K562 (cell line): Measurements from ENCODE around the gene TDRD12. TPM values are rescaled to one million over a fixed set of nuclear protein-coding genes. Genes with fewer than 3 reads are reported as not detected.

Experiments
- ATAC-seq: fragments of 200-7000 bp; cut with Tn5 transposase; 3 replicates; pipeline ENCODE4 v1.9.1; 2020; ENCODE audit warnings: moderate library complexity
- BruUV-seq: library from RNA; stranded (reverse); fragments of 400-500 nt; replicated peaks from 2 replicates; lab custom pipeline; 2021; lab: Mats Ljungman, UMichigan
- CTCF ChIA-PET: fragments of 300-600 bp; formaldehyde crosslinking; extraction: SDS; loops from one replicate; lab custom pipeline; 2021; ENCODE audit warnings: low intra/inter-chr PET ratio; lab: Yijun Ruan, JAX
- POLR2A ChIA-PET: fragments of 300-600, 350-650 bp; sonication (Branson Sonifier 250); formaldehyde crosslinking; extraction: SDS; loops from one replicate; lab custom pipeline; 2021; ENCODE audit warnings: antibody characterized with exemption, inconsistent platforms; lab: Yijun Ruan, JAX
- DNase-seq, 4 experiments: peaks; one replicate each; pipeline versions ENCODE4 v3.0.0 to v3.0.0-alpha.2; 2011 to 2018; ENCODE audit warnings: low spot score in 3 of 4, mixed read lengths in 3 of 4; ENCODE audit errors: extremely low read depth in 1 of 4
- FAIRE-seq: peaks from 2 replicates; lab custom pipeline; 2011; peaks lifted over from hg19 to GRCh38; lab: Jason Lieb, UNC
- H2AFZ ChIP-seq: 2 replicates; pipeline ENCODE4 v1.6.0; 2011; ENCODE audit warnings: low read depth, low read length, control low read depth, inconsistent platforms
- H3K27ac ChIP-seq: fragments of 200-600 bp; 3 replicates; pipeline ENCODE4 v1.8.0; 2011; ENCODE audit warnings: low read depth, mild to moderate bottlenecking, control low read depth, inconsistent platforms, low read length, moderate library complexity, mixed read lengths; ENCODE audit errors: extremely low read depth
- H3K27me3 ChIP-seq, 2 experiments: fragments of 300-600 bp in 1 of 2; 2 replicates in 1 of 2; 3 replicates in 1 of 2; pipeline versions ENCODE4 v1.6.0 to v1.8.0; 2011; ENCODE audit warnings: inconsistent platforms in 2 of 2, low read length in 2 of 2, mild to moderate bottlenecking in 1 of 2, mixed read lengths in 1 of 2, moderate library complexity in 1 of 2; ENCODE audit not compliant: control insufficient read depth in 2 of 2, insufficient read depth in 2 of 2
- H3K36me3 ChIP-seq: fragments of 300-600 bp; 3 replicates; pipeline ENCODE4 v1.8.0; 2011; ENCODE audit warnings: mild to moderate bottlenecking, low read length, inconsistent platforms; ENCODE audit not compliant: control insufficient read depth, insufficient read depth
- H3K4me1 ChIP-seq, 2 experiments: fragments of 200-600 bp in 1 of 2; replicated peaks in 1 of 2; 2 replicates in 1 of 2; 3 replicates in 1 of 2; pipeline versions ENCODE4 v1.5.1 to v1.8.0; 2011; ENCODE audit warnings: inconsistent platforms in 2 of 2, low read length in 2 of 2, mild to moderate bottlenecking in 1 of 2, mixed read lengths in 1 of 2, moderate library complexity in 1 of 2; ENCODE audit not compliant: control insufficient read depth in 2 of 2, insufficient read depth in 2 of 2
- H3K4me2 ChIP-seq: 2 replicates; pipeline ENCODE4 v1.6.1; 2011; ENCODE audit warnings: low read length, control low read depth, inconsistent platforms, mixed read lengths; ENCODE audit not compliant: insufficient read depth
- H3K4me3 ChIP-seq: fragments of 200-600 bp; sonication (generic), shearing (Covaris generic); 2 replicates; pipeline ENCODE4 v1.5.1; 2016; ENCODE audit warnings: control low read depth, inconsistent platforms
- H3K79me2 ChIP-seq: fragments of 200-600 bp; 3 replicates; pipeline ENCODE4 v1.8.0; 2011; ENCODE audit warnings: low read length, inconsistent platforms; ENCODE audit not compliant: control insufficient read depth, insufficient read depth
- H3K9ac ChIP-seq, 2 experiments: 2 replicates each; pipeline versions ENCODE4 v1.6.0 to v1.6.1; 2011; ENCODE audit warnings: low read depth in 2 of 2, low read length in 2 of 2, control low read depth in 1 of 2, inconsistent platforms in 1 of 2, mild to moderate bottlenecking in 1 of 2, mixed read lengths in 1 of 2; ENCODE audit not compliant: insufficient read depth in 1 of 2
- H3K9me1 ChIP-seq: one replicate; pipeline ENCODE4 v1.6.0; 2011; ENCODE audit warnings: inconsistent platforms, mild to moderate bottlenecking, low read length, moderate library complexity; ENCODE audit not compliant: control insufficient read depth, insufficient read depth
- H3K9me3 ChIP-seq: replicated peaks from 2 replicates; pipeline ENCODE4 v1.5.1; 2011; ENCODE audit warnings: low read depth, low read length, inconsistent platforms; ENCODE audit not compliant: control insufficient read depth, insufficient read depth
- H4K20me1 ChIP-seq: replicated peaks from 2 replicates; pipeline ENCODE4 v1.6.1; 2011; ENCODE audit warnings: low read length, inconsistent platforms, mixed read lengths; ENCODE audit not compliant: control insufficient read depth, insufficient read depth
- FOXA3 ChIP-seq, 2 experiments: fragments of 450-650 bp in 1 of 2; sonication (generic) in 1 of 2; formaldehyde crosslinking; IDR thresholded peaks in 1 of 2; conservative IDR thresholded peaks in 1 of 2; 2 replicates each; pipeline versions ENCODE4 v1.4.0 to v1.8.0; 2020 to 2022; ENCODE audit warnings: mild to moderate bottlenecking in 2 of 2, missing genetic modification reagents in 1 of 2
- HDAC8 ChIP-seq: fragments of 450-650 bp; IDR thresholded peaks from 2 replicates; pipeline ENCODE4 v1.6.1; 2016; ENCODE audit warnings: mild to moderate bottlenecking, missing genetic modification characterization, moderate library complexity, missing compliant biosample characterization
- KLF1 ChIP-seq: fragments of 450-650 bp; IDR thresholded peaks from 2 replicates; pipeline ENCODE4 v1.6.1; 2016; ENCODE audit warnings: missing genetic modification characterization, missing compliant biosample characterization
- L3MBTL2 ChIP-seq: fragments of 450-650 bp; IDR thresholded peaks from 2 replicates; pipeline ENCODE4 v1.6.1; 2016; ENCODE audit warnings: mild to moderate bottlenecking, moderate library complexity
- SMAD4 ChIP-seq: fragments of 250-450 bp; sonication (Bioruptor Pico); conservative IDR thresholded peaks from 2 replicates; pipeline ENCODE4 v1.8.0; 2021; ENCODE audit warnings: inconsistent platforms, mild to moderate bottlenecking, moderate library complexity
- SOX6 ChIP-seq: fragments of 450-650 bp; IDR thresholded peaks from 2 replicates; pipeline ENCODE4 v1.6.1; 2014; ENCODE audit warnings: mild to moderate bottlenecking
- SUPT5H ChIP-seq: fragments of 450-650 bp; IDR thresholded peaks from 2 replicates; pipeline ENCODE4 v1.6.1; 2016
- TCFL5 ChIP-seq: fragments of 250-450 bp; sonication (Bioruptor Pico); conservative IDR thresholded peaks from 2 replicates; pipeline ENCODE4 v1.6.1; 2021; ENCODE audit warnings: mild to moderate bottlenecking, moderate library complexity, matching md5 sums
- ZNF24 ChIP-seq: fragments of 450-650 bp; IDR thresholded peaks from 2 replicates; pipeline ENCODE4 v1.6.1; 2016
- WGBS: fragments of 100-300 bp; shearing (Covaris generic); methylation state at CpG from one replicate; pipeline ENCODE4 v1.1.6; 2016; ENCODE audit warnings: low coverage, mixed read lengths; ENCODE audit not compliant: insufficient coverage; ENCODE audit errors: missing lambda C conversion rate; 5-methylcytosine and 5-hydroxymethylcytosine counted together
- in situ Hi-C: fragments of 300-500 bp; cut with MboI; formaldehyde crosslinking; loops from 4 replicates; pipeline ENCODE4 v1.15.0; 2018; ENCODE audit warnings: inconsistent platforms, mixed read lengths
- intact Hi-C: fragments of 100-400 bp; cut with micrococcal nuclease; formaldehyde crosslinking; loops from 2 replicates; pipeline ENCODE4 v1.14.2; 2022
- polyA plus RNA-seq, 8 experiments: library from polyadenylated mRNA; depleted of rRNA in 4 of 8; stranded (reverse) in 5 of 8; unstranded in 3 of 8; fragments of >200 nt; fragmentation: Nextera tagmentation in 2 of 8; fragmentation: Illumina TruSeq in 1 of 8; extraction: Ambion mirVana in 2 of 8; extraction: Trizol in 1 of 8; gene quantifications; 2 replicates each; pipeline versions ENCODE4 v1.2.1 to v1.2.3, GENCODE V29; 2011 to 2014; ENCODE audit warnings: inconsistent platforms in 1 of 8, missing spikeins in 1 of 8
- total RNA-seq, 7 experiments: library from RNA; depleted of rRNA in 6 of 7; stranded (reverse); fragments of >200 nt in 6 of 7; fragmentation: Illumina TruSeq in 2 of 7; extraction: Trizol in 2 of 7; gene quantifications; 2 replicates each; pipeline versions ENCODE4 v1.2.1 to v1.2.3, GENCODE V29; 2011 to 2021; ENCODE audit warnings: low replicate concordance in 1 of 7
- TF ChIP-seq, protein P1 (sequence below): fragments of 250-450 bp; sonication (Bioruptor Pico); IDR thresholded peaks from 2 replicates; pipeline ENCODE4 v1.8.0; 2022; ENCODE audit warnings: inconsistent platforms
- TF ChIP-seq, protein P2 (sequence below): sonication (generic); formaldehyde crosslinking; IDR thresholded peaks from 2 replicates; pipeline ENCODE4 v1.8.1; 2023; ENCODE audit warnings: missing genetic modification reagents, mild to moderate bottlenecking, borderline replicate concordance
- TF ChIP-seq, protein P3 (sequence below): fragments of 450-650 bp; IDR thresholded peaks from 2 replicates; pipeline ENCODE4 v1.6.1; 2017; ENCODE audit warnings: antibody characterized with exemption
- TF ChIP-seq, protein P4 (sequence below): fragments of 250-450 bp; sonication (Bioruptor Pico); IDR thresholded peaks from 2 replicates; pipeline ENCODE4 v1.4.0; 2020; ENCODE audit warnings: mild to moderate bottlenecking, moderate library complexity

TDRD12 gene
- total and polyA plus RNA-seq, 9 of the 15 experiments (the other 6 are each of a cell fraction or from before 2014, with no cell fraction given), result 0.03 TPM; not detected in 8

DNA sequence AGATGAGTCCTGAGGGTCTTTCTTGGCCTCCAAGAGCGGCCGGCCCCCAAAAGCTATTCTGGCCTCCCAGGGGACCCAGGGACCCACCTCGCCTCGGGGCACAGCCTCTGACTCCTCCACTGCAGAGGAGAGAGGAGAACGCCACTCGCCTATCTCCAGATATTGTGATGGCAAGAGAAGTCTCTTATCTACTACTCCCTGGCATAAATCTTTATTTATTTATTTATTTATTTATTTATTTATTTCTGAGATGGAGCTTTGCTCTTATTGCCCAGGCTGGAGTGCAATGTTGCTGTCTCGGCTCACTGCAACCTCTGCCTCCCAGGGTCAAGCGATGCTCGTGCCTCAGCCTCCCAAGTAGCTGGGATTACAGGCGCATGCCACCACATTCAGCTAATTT, 139.0 kb downstream of the TDRD12 start:
- intact Hi-C loops, result no loop called here
- no TSS peak for BruUV-seq

More for the DNA sequence above, 139.0 kb downstream of the TDRD12 start:
- Histone ChIP-seq H3K36me3 (no peaks in the 10 kb centered on the region), H3K4me2 (no peak overlapping the region), H3K4me1 (peaks cover 0 to 7% of the 10 kb centered on the region in 2 experiments; a peak in 1 of 5 replicates), H3K27me3 (peaks cover 10 to 41% of the 10 kb centered on the region in 2 experiments; a peak in 4 of 5 replicates), H3K9ac (no peak overlapping the region), H2AFZ (no peak overlapping the region), H3K4me3 (no peak overlapping the region), H3K9me3 (no peaks in the 10 kb centered on the region), H4K20me1 (no peaks in the 10 kb centered on the region), H3K27ac (no peak overlapping the region), H3K79me2 (no peaks in the 10 kb centered on the region), H3K9me1 (no peaks in the 10 kb centered on the region)
- TF ChIP-seq, protein P1, sequence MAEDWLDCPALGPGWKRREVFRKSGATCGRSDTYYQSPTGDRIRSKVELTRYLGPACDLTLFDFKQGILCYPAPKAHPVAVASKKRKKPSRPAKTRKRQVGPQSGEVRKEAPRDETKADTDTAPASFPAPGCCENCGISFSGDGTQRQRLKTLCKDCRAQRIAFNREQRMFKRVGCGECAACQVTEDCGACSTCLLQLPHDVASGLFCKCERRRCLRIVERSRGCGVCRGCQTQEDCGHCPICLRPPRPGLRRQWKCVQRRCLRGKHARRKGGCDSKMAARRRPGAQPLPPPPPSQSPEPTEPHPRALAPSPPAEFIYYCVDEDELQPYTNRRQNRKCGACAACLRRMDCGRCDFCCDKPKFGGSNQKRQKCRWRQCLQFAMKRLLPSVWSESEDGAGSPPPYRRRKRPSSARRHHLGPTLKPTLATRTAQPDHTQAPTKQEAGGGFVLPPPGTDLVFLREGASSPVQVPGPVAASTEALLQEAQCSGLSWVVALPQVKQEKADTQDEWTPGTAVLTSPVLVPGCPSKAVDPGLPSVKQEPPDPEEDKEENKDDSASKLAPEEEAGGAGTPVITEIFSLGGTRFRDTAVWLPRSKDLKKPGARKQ (CRISPR knock-in tag), result no peak
- TF ChIP-seq HDAC8 (tag) (no peak), TCFL5 (CRISPR knock-in tag) (no peak), FOXA3 (CRISPR knock-in tag; conservative IDR thresholded peaks at IDR 0.05 in 1 of 2, IDR thresholded peaks at IDR 0.05 in 1 of 2) (no peak), KLF1 (tag) (no peak), SUPT5H (no peak), ZNF24 (no peak), SOX6 (no peak), SMAD4 (CRISPR knock-in tag) (no peak), L3MBTL2 (no peak)
- TF ChIP-seq, protein P2, sequence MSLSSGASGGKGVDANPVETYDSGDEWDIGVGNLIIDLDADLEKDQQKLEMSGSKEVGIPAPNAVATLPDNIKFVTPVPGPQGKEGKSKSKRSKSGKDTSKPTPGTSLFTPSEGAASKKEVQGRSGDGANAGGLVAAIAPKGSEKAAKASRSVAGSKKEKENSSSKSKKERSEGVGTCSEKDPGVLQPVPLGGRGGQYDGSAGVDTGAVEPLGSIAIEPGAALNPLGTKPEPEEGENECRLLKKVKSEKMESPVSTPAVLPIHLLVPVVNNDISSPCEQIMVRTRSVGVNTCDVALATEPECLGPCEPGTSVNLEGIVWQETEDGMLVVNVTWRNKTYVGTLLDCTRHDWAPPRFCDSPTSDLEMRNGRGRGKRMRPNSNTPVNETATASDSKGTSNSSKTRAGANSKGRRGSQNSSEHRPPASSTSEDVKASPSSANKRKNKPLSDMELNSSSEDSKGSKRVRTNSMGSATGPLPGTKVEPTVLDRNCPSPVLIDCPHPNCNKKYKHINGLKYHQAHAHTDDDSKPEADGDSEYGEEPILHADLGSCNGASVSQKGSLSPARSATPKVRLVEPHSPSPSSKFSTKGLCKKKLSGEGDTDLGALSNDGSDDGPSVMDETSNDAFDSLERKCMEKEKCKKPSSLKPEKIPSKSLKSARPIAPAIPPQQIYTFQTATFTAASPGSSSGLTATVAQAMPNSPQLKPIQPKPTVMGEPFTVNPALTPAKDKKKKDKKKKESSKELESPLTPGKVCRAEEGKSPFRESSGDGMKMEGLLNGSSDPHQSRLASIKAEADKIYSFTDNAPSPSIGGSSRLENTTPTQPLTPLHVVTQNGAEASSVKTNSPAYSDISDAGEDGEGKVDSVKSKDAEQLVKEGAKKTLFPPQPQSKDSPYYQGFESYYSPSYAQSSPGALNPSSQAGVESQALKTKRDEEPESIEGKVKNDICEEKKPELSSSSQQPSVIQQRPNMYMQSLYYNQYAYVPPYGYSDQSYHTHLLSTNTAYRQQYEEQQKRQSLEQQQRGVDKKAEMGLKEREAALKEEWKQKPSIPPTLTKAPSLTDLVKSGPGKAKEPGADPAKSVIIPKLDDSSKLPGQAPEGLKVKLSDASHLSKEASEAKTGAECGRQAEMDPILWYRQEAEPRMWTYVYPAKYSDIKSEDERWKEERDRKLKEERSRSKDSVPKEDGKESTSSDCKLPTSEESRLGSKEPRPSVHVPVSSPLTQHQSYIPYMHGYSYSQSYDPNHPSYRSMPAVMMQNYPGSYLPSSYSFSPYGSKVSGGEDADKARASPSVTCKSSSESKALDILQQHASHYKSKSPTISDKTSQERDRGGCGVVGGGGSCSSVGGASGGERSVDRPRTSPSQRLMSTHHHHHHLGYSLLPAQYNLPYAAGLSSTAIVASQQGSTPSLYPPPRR, result no peak
- TF ChIP-seq, protein P3, sequence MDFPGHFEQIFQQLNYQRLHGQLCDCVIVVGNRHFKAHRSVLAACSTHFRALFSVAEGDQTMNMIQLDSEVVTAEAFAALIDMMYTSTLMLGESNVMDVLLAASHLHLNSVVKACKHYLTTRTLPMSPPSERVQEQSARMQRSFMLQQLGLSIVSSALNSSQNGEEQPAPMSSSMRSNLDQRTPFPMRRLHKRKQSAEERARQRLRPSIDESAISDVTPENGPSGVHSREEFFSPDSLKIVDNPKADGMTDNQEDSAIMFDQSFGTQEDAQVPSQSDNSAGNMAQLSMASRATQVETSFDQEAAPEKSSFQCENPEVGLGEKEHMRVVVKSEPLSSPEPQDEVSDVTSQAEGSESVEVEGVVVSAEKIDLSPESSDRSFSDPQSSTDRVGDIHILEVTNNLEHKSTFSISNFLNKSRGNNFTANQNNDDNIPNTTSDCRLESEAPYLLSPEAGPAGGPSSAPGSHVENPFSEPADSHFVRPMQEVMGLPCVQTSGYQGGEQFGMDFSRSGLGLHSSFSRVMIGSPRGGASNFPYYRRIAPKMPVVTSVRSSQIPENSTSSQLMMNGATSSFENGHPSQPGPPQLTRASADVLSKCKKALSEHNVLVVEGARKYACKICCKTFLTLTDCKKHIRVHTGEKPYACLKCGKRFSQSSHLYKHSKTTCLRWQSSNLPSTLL, result no peak
- TF ChIP-seq, protein P4, sequence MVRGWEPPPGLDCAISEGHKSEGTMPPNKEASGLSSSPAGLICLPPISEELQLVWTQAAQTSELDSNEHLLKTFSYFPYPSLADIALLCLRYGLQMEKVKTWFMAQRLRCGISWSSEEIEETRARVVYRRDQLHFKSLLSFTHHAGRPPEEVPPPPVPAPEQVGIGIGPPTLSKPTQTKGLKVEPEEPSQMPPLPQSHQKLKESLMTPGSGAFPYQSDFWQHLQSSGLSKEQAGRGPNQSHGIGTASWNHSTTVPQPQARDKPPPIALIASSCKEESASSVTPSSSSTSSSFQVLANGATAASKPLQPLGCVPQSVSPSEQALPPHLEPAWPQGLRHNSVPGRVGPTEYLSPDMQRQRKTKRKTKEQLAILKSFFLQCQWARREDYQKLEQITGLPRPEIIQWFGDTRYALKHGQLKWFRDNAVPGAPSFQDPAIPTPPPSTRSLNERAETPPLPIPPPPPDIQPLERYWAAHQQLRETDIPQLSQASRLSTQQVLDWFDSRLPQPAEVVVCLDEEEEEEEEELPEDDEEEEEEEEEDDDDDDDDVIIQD, result no peak
- in situ Hi-C loops, result no loop called here
- FAIRE-seq, result no peak
- no peak for ATAC-seq
- no peak for DNase-seq
- CTCF ChIA-PET, result interaction anchor here (0.6 kb wide), 1 partner anchor 201 kb away, joined by 3 read pairs; no protein-coding TSS in a partner anchor
- POLR2A ChIA-PET, result interaction anchor here (0.9 kb wide), 1 partner anchor 38 kb away, joined by 3 read pairs; no protein-coding TSS in a partner anchor
- WGBS, result 8% methylated on average over 10 of the region's 10 CpGs
